ENCODE results near the gene SNHG17. TPM values are rescaled to one million over a fixed set of nuclear protein-coding genes. Genes with fewer than 3 reads are reported as not detected.

Gene SNHG17
- total RNA-seq, 1 donor from 2014 or later = 8.0 TPM

GRCh38 chr20:38427655-38428023 lies 7.5 kb downstream of the SNHG17 start:
- H3K27ac ChIP-seq = no peak overlapping the region
- peaks cover 2% of the 10 kb centered on the region for H3K4me1 ChIP-seq
- no peak overlapping the region for H3K4me2 ChIP-seq
- H3F3A ChIP-seq (ENCODE audit: low read depth) = peaks cover 21% of the 10 kb centered on the region
- H3K36me3 Mint-ChIP-seq = peaks cover 63% of the 10 kb centered on the region
- peaks cover 99% of the 10 kb centered on the region for H4K20me1 ChIP-seq (ENCODE audit: low read depth)
- no peak overlapping the region for H2AFZ ChIP-seq (replicated peaks)
- no peak for DNase-seq (ENCODE audit: low spot score)
- no peak overlapping the region for H3K4me3 ChIP-seq
- H3K9me3 ChIP-seq (ENCODE audit: low read depth) = no peaks in the 10 kb centered on the region
- H3K36me3 ChIP-seq = no peaks in the 10 kb centered on the region
- peaks cover 100% of the 10 kb centered on the region for H3K79me2 ChIP-seq (ENCODE audit: low read depth)
- TF ChIP-seq, protein P1, sequence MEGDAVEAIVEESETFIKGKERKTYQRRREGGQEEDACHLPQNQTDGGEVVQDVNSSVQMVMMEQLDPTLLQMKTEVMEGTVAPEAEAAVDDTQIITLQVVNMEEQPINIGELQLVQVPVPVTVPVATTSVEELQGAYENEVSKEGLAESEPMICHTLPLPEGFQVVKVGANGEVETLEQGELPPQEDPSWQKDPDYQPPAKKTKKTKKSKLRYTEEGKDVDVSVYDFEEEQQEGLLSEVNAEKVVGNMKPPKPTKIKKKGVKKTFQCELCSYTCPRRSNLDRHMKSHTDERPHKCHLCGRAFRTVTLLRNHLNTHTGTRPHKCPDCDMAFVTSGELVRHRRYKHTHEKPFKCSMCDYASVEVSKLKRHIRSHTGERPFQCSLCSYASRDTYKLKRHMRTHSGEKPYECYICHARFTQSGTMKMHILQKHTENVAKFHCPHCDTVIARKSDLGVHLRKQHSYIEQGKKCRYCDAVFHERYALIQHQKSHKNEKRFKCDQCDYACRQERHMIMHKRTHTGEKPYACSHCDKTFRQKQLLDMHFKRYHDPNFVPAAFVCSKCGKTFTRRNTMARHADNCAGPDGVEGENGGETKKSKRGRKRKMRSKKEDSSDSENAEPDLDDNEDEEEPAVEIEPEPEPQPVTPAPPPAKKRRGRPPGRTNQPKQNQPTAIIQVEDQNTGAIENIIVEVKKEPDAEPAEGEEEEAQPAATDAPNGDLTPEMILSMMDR (IDR thresholded peaks at IDR 0.05) = no peak
- TF ChIP-seq EZH2phosphoT487 (IDR thresholded peaks at IDR 0.05) = no peak
- no peak for TF ChIP-seq EZH2 (IDR thresholded peaks at IDR 0.05)
- H3K9ac ChIP-seq = no peak overlapping the region
- H3K27me3 Mint-ChIP-seq (ENCODE audit: insufficient read depth, low read depth) = peaks cover 5% of the 10 kb centered on the region
- no peak overlapping the region for H3K4me3 Mint-ChIP-seq
- no peak overlapping the region for H3K27ac Mint-ChIP-seq
- no peaks in the 10 kb centered on the region for H3K27me3 ChIP-seq
- no peaks in the 10 kb centered on the region for H3K9me3 Mint-ChIP-seq
- H3K4me1 Mint-ChIP-seq = no peaks in the 10 kb centered on the region

DNA sequence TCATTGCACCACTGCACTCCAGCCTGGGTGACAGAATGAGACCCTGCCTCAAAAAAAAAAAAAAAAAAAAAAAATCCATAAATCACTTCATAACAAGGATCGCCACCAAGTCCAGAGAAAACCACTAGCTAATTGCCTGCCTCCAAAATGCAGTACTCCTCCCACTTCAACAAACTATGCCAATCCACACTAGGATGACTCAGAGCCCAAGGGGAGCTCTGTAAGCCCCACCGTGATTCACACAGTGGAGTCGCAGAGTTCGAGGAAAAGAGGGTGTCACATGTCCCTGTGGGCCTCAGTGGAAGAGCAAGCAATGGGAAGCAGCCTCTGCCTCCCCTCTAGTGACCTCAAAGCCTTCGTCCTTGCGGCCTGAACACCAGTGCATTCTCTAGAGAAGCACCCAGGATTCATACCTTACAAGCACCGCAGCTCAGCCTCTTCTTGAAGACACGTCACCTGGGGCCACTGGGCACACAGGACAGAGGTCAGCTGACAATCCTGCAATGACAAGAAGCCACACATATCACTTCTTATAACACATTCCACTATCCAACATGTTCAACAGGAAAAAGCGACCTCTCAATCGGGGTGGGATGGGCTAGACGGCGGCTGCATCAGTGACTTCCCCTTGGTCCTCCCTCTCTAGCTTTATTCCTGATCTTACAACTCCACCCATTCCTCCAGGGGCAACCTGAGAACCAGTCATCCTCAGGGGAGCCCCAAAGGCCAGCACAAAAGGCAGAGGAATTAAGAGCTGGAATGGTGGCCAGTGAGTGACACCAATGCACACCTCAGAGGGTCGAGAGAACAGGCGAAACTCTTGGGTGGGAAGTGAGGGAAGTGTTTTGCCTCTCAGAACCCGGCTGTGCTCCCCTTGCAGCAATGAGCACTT lies 8.9 kb downstream of the SNHG17 start:
- H3K9ac ChIP-seq = no peak overlapping the region
- H3K27ac ChIP-seq = no peak overlapping the region

GRCh38 chr20:38424401-38424800 lies 10.7 kb downstream of the SNHG17 start:
- H4K20me1 ChIP-seq (ENCODE audit: low read depth) = peaks cover 90% of the 10 kb centered on the region
- H3K36me3 Mint-ChIP-seq = peaks cover 65% of the 10 kb centered on the region
- no peak overlapping the region for H3K27ac Mint-ChIP-seq
- peaks cover 6% of the 10 kb centered on the region for H3K27me3 Mint-ChIP-seq (ENCODE audit: insufficient read depth, low read depth)
- no peaks in the 10 kb centered on the region for H3K36me3 ChIP-seq
- H3K4me3 Mint-ChIP-seq = no peak overlapping the region
- no peak overlapping the region for H3K27ac ChIP-seq
- H3F3A ChIP-seq (ENCODE audit: low read depth) = peaks cover 42% of the 10 kb centered on the region
- no peak overlapping the region for H3K9ac ChIP-seq
- H3K79me2 ChIP-seq (ENCODE audit: low read depth) = peaks cover 69% of the 10 kb centered on the region
- no peak overlapping the region for H3K4me2 ChIP-seq
- no peaks in the 10 kb centered on the region for H3K9me3 ChIP-seq (ENCODE audit: low read depth)
- H3K27me3 ChIP-seq = no peaks in the 10 kb centered on the region
- H3K9me3 Mint-ChIP-seq = no peaks in the 10 kb centered on the region
- no peak for TF ChIP-seq EZH2phosphoT487 (IDR thresholded peaks at IDR 0.05)
- DNase-seq (ENCODE audit: low spot score) = no peak
- no peaks in the 10 kb centered on the region for H3K4me1 ChIP-seq
- H2AFZ ChIP-seq (replicated peaks) = no peak overlapping the region
- no peaks in the 10 kb centered on the region for H3K4me1 Mint-ChIP-seq
- no peak overlapping the region for H3K4me3 ChIP-seq

More for the DNA sequence above, 8.9 kb downstream of the SNHG17 start:
- H3K9me3 ChIP-seq (ENCODE audit: low read depth) = no peaks in the 10 kb centered on the region
- Mint-ChIP-seq H3K27ac (no peak overlapping the region), H3K4me1 (no peaks in the 10 kb centered on the region), H3K9me3 (no peaks in the 10 kb centered on the region), H3K4me3 (no peak overlapping the region), H3K36me3 (peaks cover 61% of the 10 kb centered on the region), H3K27me3 (ENCODE audit: insufficient read depth, low read depth) (peaks cover 6% of the 10 kb centered on the region)
- DNase-seq (ENCODE audit: low spot score) = no peak
- H4K20me1 ChIP-seq (ENCODE audit: low read depth) = peaks cover 99% of the 10 kb centered on the region
- TF ChIP-seq EZH2phosphoT487 (IDR thresholded peaks at IDR 0.05) (no peak), EZH2 (IDR thresholded peaks at IDR 0.05) (no peak)
- TF ChIP-seq, protein P1 (IDR thresholded peaks at IDR 0.05) = no peak
- peaks cover 87% of the 10 kb centered on the region for H3K79me2 ChIP-seq (ENCODE audit: low read depth)
- H3K4me2 ChIP-seq = no peak overlapping the region
- H2AFZ ChIP-seq (replicated peaks) = no peak overlapping the region
- H3F3A ChIP-seq (ENCODE audit: low read depth) = peaks cover 31% of the 10 kb centered on the region
- H3K27me3 ChIP-seq = no peaks in the 10 kb centered on the region
- no peak overlapping the region for H3K4me3 ChIP-seq
- H3K36me3 ChIP-seq = no peaks in the 10 kb centered on the region
- H3K4me1 ChIP-seq = no peaks in the 10 kb centered on the region

GRCh38 chr20:38423541-38423940 lies 11.6 kb downstream of the SNHG17 start:
- Histone ChIP-seq H3K9ac (no peak overlapping the region), H3K9me3 (ENCODE audit: low read depth) (no peaks in the 10 kb centered on the region), H3K27me3 (no peaks in the 10 kb centered on the region), H3K4me1 (no peaks in the 10 kb centered on the region), H3K79me2 (ENCODE audit: low read depth) (peaks cover 60% of the 10 kb centered on the region), H3K4me2 (no peak overlapping the region), H3K4me3 (no peak overlapping the region), H4K20me1 (ENCODE audit: low read depth) (peaks cover 81% of the 10 kb centered on the region), H3F3A (ENCODE audit: low read depth) (peaks cover 50% of the 10 kb centered on the region), H3K27ac (no peak overlapping the region), H3K36me3 (no peaks in the 10 kb centered on the region), H2AFZ (replicated peaks) (no peak overlapping the region)
- Mint-ChIP-seq H3K27ac (no peak overlapping the region), H3K36me3 (peaks cover 63% of the 10 kb centered on the region), H3K27me3 (ENCODE audit: insufficient read depth, low read depth) (peaks cover 7% of the 10 kb centered on the region), H3K4me1 (no peaks in the 10 kb centered on the region), H3K4me3 (no peak overlapping the region), H3K9me3 (no peaks in the 10 kb centered on the region)
- no peak for DNase-seq (ENCODE audit: low spot score)
- TF ChIP-seq, protein P1 (IDR thresholded peaks at IDR 0.05) = no peak

Data from neural progenitor cell (in vitro differentiated cells).